Ectodermal cell (in vitro differentiated cells): ENCODE measurements around the gene PRKCB.

Experiments
- H3K27ac ChIP-seq: 2 replicates; pipeline ENCODE4 v1.7.0; 2013; ENCODE audit warnings: mild to moderate bottlenecking, low read depth, low read length; ENCODE audit not compliant: insufficient read depth, poor library complexity, severe bottlenecking
- H3K27me3 ChIP-seq: 2 replicates; pipeline ENCODE4 v1.7.0; 2013; ENCODE audit warnings: mild to moderate bottlenecking, low read length; ENCODE audit not compliant: insufficient read depth, control insufficient read depth, poor library complexity, severe bottlenecking
- H3K36me3 ChIP-seq: one replicate; pipeline ENCODE4 v1.7.0; 2013; ENCODE audit warnings: low read length; ENCODE audit not compliant: control insufficient read depth, insufficient read depth
- H3K4me1 ChIP-seq: one replicate; pipeline ENCODE4 v1.7.0; 2013; ENCODE audit warnings: low read length; ENCODE audit not compliant: control insufficient read depth, insufficient read depth
- H3K4me3 ChIP-seq: 2 replicates; pipeline ENCODE4 v1.7.0; 2013; ENCODE audit warnings: low read depth, low read length, control low read depth; ENCODE audit not compliant: insufficient read depth
- H3K9me3 ChIP-seq: 2 replicates; pipeline ENCODE4 v1.7.0; 2013; ENCODE audit warnings: mild to moderate bottlenecking, low read length, moderate library complexity; ENCODE audit not compliant: control insufficient read depth
- WGBS, 2 experiments: methylation state at CpG; one replicate each; pipeline ENCODE4 v1.1.7; 2013; ENCODE audit warnings: missing lambda C conversion rate in 2 of 2; 5-methylcytosine and 5-hydroxymethylcytosine counted together

The PRKCB gene

DNA sequence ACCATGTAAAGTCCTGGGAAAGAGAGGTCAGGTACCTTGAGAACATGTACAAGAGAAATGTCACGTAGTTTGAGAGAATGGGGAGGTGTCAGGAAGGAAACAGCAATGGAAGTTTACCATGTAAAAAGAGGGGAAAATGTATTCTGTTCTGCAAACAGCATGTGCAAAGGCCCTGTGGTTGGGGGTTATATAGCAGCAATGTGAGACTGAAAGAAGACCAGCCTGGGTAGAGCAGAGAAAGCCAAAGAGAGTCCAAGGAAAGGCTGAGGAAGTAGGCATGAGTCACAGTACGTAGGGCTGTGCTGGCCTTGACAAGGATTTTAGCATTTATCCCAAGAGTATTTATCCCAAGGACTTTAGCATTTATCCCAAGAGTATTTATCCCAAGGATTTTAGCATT lies 279.1 kb downstream of the PRKCB start:
- no peak overlapping the region for H3K27ac ChIP-seq
- no peaks in the 10 kb centered on the region for H3K9me3 ChIP-seq
- 92 to 97% methylated on average over 2 of the region's 2 CpGs for WGBS, 2 experiments
- H3K27me3 ChIP-seq, result no peaks in the 10 kb centered on the region
- H3K4me1 ChIP-seq, result peaks cover 3% of the 10 kb centered on the region
- H3K36me3 ChIP-seq, result no peaks in the 10 kb centered on the region
- H3K4me3 ChIP-seq, result no peak overlapping the region

DNA sequence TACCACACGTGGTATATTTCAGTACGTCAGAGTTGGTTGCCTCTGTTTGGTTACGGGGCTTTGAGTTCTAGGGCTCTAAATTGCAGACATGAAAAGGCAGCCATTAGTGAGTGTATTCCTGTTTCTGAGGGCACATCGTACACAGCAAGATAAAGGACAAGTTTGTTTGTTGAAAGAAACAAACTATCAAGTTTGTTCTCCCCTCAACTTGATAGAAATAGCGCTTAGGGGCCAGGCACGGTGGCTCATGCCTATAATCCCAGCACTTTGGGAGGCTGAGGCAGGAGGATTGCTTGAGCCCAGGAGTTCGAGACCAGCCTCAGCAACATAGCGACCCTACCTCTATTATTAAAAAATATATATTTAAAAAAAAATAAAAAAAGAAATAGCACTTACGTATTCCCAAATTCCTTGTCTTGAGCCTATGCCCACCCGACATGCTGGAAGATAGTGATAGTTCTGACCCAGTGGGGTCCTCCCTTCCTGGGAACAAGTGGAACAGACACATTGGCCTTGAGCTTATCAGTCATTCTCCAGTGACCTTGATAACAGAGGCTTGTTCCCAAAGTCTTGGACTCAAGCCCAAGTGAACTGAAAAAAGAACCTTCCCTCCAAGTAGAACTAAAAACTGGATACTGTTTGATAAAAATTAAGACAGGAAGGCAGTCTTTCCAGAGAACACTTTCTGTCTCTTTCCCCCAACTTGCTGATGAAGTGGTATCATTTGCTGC lies 280.4 kb downstream of the PRKCB start:
- WGBS, 2 experiments, result 92 to 93% methylated on average over 8 to 9 of the region's 10 CpGs
- H3K27ac ChIP-seq, result no peak overlapping the region
- no peaks in the 10 kb centered on the region for H3K36me3 ChIP-seq
- peaks cover 3% of the 10 kb centered on the region for H3K4me1 ChIP-seq
- H3K4me3 ChIP-seq, result no peak overlapping the region
- no peaks in the 10 kb centered on the region for H3K27me3 ChIP-seq
- no peaks in the 10 kb centered on the region for H3K9me3 ChIP-seq

DNA sequence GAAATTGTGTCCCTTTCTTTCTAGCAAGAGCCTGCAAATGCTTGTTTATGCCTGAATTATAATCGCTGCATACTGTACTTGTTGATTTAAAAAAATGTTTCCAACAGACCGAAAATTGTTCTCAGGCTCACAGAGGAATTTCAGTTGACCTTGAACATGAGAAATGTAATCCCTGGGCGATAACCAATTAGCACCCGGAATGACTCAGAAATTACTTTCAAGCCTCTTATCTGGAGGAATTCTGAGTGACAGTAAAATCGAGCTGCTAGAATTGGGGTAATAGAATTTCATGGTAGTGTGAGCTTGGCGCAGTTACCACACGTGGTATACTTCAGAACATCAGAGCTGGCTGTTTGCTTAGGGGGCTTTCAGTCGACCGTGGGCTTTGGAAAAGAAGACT lies 281.2 kb downstream of the PRKCB start:
- no peaks in the 10 kb centered on the region for H3K27me3 ChIP-seq
- H3K4me3 ChIP-seq, result no peak overlapping the region
- no peak overlapping the region for H3K27ac ChIP-seq
- no peaks in the 10 kb centered on the region for H3K36me3 ChIP-seq
- no peaks in the 10 kb centered on the region for H3K9me3 ChIP-seq
- H3K4me1 ChIP-seq, result peaks cover 3% of the 10 kb centered on the region
- WGBS, 2 experiments, result 86 to 91% methylated on average over 9 of the region's 9 CpGs

DNA sequence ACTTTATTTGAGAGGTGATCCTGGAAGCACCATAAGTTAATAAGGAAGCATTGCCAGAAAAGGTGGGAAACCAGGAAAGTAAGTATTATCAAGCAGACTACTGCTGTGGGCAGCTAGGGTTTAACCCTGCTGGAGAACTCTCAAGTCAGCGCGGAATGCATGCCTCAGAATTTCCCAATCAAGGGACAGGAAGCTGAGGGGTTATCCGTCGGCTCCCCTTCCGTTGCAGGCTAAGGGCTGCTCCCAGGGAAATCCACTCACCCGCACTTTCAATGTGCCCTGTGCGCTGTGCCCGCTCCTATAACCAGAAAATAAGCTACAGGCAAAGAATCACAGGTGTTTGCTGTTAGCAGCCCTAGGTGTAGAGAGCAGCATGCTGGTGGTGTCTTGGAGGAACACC lies 281.9 kb downstream of the PRKCB start:
- WGBS, 2 experiments, result 72 to 74% methylated on average over 8 of the region's 8 CpGs

DNA sequence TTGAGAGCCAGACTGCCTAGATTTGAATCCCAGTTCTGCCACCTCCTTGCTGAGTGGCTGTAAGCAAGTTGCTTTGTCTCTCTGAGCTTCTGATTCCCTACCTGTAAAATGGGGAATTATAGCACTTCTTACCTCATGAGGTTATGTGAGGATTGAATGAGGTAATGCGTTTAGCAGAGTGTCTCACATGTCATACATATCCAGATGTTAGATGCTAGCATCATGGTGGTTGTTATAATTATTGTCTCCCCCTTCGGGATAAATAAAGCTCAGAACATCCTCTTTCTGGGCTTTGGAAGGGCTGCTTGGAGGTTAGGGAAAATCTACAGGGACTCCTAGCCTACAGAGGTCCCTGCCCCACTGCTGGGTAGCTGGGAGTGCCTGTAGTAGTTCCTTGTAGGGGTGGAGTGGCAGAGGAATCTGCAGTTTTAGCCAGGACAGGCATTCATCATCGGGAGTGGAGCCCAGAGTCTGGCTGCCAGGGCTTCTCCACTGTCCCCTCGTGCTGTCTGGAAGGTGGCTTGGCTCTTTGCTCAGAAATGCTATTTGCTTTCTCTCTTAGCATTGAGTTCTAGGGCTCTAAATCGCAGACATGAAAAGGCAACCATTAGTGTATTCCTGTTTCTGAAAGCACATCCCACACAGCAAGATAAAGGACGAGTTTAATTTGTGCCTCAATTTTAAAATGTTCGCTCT lies 282.5 kb downstream of the PRKCB start:
- peaks cover 3% of the 10 kb centered on the region for H3K4me1 ChIP-seq
- H3K27me3 ChIP-seq, result peaks cover 3% of the 10 kb centered on the region
- H3K36me3 ChIP-seq, result no peaks in the 10 kb centered on the region
- no peak overlapping the region for H3K4me3 ChIP-seq
- WGBS, 2 experiments, result 83 to 84% methylated on average over 7 of the region's 7 CpGs
- H3K9me3 ChIP-seq, result no peaks in the 10 kb centered on the region
- no peak overlapping the region for H3K27ac ChIP-seq

More for the DNA sequence above, 281.9 kb downstream of the PRKCB start:
- Histone ChIP-seq H3K9me3 (no peaks in the 10 kb centered on the region), H3K36me3 (no peaks in the 10 kb centered on the region), H3K27me3 (no peaks in the 10 kb centered on the region), H3K4me1 (peaks cover 3% of the 10 kb centered on the region), H3K4me3 (no peak overlapping the region), H3K27ac (no peak overlapping the region)

DNA sequence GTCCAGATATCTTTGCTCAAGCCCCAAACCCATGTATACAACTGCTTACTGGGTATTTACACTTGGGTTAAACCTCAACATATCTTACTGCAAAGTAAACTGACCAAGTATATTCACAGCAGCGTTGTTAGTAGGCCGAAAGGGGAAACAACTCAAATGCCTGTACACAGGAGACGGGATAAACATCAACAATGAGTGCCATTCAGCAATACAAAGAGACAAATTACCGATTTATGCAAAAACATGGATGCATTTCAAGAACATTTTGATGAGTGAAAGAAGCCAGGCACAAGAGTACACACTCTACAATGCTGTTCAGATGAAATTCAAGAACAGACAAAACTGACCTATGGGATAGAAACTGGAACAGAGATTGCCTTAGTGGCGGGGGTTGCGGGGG lies 284.0 kb downstream of the PRKCB start:
- H3K36me3 ChIP-seq, result no peaks in the 10 kb centered on the region
- H3K4me3 ChIP-seq, result no peak overlapping the region
- H3K9me3 ChIP-seq, result no peaks in the 10 kb centered on the region
- WGBS, 2 experiments, result 93 to 99% methylated on average over 6 of the region's 6 CpGs
- H3K4me1 ChIP-seq, result peaks cover 10% of the 10 kb centered on the region
- H3K27me3 ChIP-seq, result peaks cover 3% of the 10 kb centered on the region
- H3K27ac ChIP-seq, result no peak overlapping the region

DNA sequence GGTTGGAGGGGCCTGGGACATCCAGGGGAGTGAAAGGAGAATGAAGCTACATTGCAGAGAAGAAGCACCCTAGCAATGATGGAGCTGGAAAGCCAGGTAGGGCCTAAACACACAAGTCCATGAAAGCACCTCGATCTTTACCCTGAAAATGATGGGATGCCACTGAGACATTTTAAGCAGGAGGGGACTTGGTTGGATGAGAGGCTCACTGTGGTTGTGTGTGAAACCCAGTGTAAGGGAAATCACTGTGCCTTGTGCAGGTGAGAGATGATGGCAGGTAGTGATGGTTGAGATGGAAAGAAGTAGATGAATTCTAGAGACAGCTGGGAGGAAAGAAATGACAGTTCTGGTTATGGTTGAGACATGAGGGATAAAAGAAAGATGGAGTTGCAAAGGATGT lies 287.5 kb downstream of the PRKCB start:
- Histone ChIP-seq H3K4me3 (no peak overlapping the region), H3K27me3 (peaks cover 3% of the 10 kb centered on the region), H3K27ac (no peak overlapping the region), H3K9me3 (no peaks in the 10 kb centered on the region), H3K36me3 (no peaks in the 10 kb centered on the region), H3K4me1 (peaks cover 21% of the 10 kb centered on the region)
- WGBS, 2 experiments, result 94 to 100% methylated on average over 1 of the region's 1 CpG

DNA sequence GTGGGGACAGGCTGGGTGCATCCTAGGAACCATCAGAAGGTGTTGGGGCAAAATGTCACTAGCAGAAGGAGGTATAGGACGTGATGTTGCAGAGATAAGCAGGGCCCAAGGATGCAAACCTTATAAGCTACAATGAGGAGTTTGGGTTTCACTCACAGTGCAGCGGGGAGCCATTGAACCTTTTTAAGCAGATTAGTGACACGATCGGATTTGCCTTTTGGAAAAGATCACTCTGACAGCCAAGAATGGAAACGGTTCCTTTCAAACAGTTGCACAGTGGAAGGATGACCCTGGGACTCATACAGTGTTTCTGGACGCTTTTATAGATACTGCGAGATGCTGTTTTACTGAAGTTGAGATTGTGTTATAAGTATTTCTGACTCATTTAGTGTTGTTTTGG lies 288.5 kb downstream of the PRKCB start:
- Histone ChIP-seq H3K4me3 (no peak overlapping the region), H3K27me3 (peaks cover 3% of the 10 kb centered on the region), H3K27ac (no peak overlapping the region), H3K36me3 (no peaks in the 10 kb centered on the region), H3K4me1 (peaks cover 19% of the 10 kb centered on the region), H3K9me3 (no peaks in the 10 kb centered on the region)
- 59 to 73% methylated on average over 7 of the region's 7 CpGs for WGBS, 2 experiments

DNA sequence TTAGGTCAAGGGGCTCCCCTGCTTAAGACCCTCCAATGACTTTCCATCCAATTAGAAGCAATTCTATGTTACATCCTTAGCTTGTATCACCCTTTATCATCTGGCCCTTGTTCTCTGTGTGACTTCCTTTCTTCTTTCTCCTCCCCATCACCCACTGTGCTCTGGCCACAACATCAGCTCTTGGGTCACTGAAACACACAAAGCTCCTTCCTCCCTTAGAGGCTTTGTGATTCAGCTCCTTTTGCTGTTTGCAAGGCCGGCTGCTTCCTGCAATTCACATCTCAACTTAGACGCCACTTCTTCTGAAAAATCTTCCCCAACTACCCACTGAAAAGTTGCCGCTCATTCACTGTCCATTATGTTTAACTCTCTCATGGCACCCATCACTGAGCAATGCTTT lies 289.4 kb downstream of the PRKCB start:
- no peaks in the 10 kb centered on the region for H3K36me3 ChIP-seq
- 21 to 22% methylated on average over 3 of the region's 3 CpGs for WGBS, 2 experiments
- no peaks in the 10 kb centered on the region for H3K9me3 ChIP-seq
- H3K4me1 ChIP-seq, result peaks cover 19% of the 10 kb centered on the region
- H3K27me3 ChIP-seq, result peaks cover 3% of the 10 kb centered on the region
- H3K4me3 ChIP-seq, result no peak overlapping the region
- peak overlapping the region; percentile 18 for H3K27ac ChIP-seq

DNA sequence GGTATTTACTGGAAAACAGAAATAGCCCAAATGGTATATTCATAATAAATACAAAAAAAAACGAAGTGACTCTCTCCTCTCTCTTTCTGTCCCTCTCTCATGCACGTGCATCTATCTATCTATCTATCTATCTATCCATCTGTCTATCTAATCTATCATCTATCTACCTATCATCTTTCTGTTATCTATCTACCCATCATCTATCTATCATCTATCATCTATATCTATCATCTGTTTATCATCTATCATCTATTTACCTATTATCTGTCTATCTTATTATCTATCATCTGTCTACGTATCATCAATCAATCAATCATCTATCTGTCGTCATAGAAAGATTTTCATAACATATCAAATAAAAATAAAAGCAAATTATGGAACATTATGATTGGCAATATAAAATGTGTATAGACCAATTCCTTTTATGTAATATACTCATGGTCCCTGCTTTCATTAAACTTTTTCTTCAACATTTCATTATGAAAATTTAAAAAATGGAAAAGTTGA lies 293.7 kb downstream of the PRKCB start:
- no peaks in the 10 kb centered on the region for H3K27me3 ChIP-seq
- H3K4me1 ChIP-seq, result peaks cover 15% of the 10 kb centered on the region
- no peak overlapping the region for H3K27ac ChIP-seq
- no peaks in the 10 kb centered on the region for H3K36me3 ChIP-seq
- no peak overlapping the region for H3K4me3 ChIP-seq
- H3K9me3 ChIP-seq, result no peaks in the 10 kb centered on the region
- WGBS, 2 experiments, result 65 to 71% methylated on average over 4 of the region's 4 CpGs
